ENCODE data around the gene AUNIP. TPM values are rescaled to one million over a fixed set of nuclear protein-coding genes. Genes with fewer than 3 reads are reported as not detected.

The AUNIP gene
- total RNA-seq, 6 donors from 2014 or later, result 0.43 to 1.1 (median 0.74) TPM; not detected in 3

- no peak for TF ChIP-seq POLR2AphosphoS5 (IDR thresholded peaks at IDR 0.05)
- no peak for TF ChIP-seq EP300 (IDR thresholded peaks at IDR 0.05)
- no peak for TF ChIP-seq CTCF (IDR thresholded peaks at IDR 0.05)
- TF ChIP-seq POLR2A (IDR thresholded peaks at IDR 0.05), result no peak
- 88 to 92% methylated on average over 3 to 13 of the region's 13 CpGs for WGBS, 2 donors
- Histone ChIP-seq H3K4me3 (no peak overlapping the region), H3K27ac (no peak overlapping the region), H3K27me3 (no peaks in the 10 kb centered on the region), H3K36me3 (peaks cover 7 to 89% (median 70%) of the 10 kb centered on the region in 4 donors), H3K4me1 (peaks cover 6 to 37% (median 16%) of the 10 kb centered on the region in 4 donors), H3K9me3 (no peaks in the 10 kb centered on the region)
- DNase-seq, result peak in 1 of 2 donors; percentile 47
- ATAC-seq (ENCODE audit: low FRiP score in 2 of 2), result no peak
These were observed 47.7 kb downstream of the AUNIP start for GRCh38 chr1:25811384-25812082.

GRCh38 chr1:25810341-25811299, 48.6 kb downstream of the AUNIP start:
- no peak overlapping the region for H3K4me3 ChIP-seq
- peaks cover 7 to 87% (median 63%) of the 10 kb centered on the region in 4 donors for H3K36me3 ChIP-seq
- H3K4me1 ChIP-seq, result peaks cover 13 to 46% (median 25%) of the 10 kb centered on the region in 4 donors
- DNase-seq, result peak; percentile 75 to 92
- no peaks in the 10 kb centered on the region for H3K27me3 ChIP-seq
- 36 to 80% methylated on average over 6 to 18 of the region's 21 CpGs for WGBS, 2 donors
- TF ChIP-seq CTCF (IDR thresholded peaks at IDR 0.05) (peak; percentile 91 to 95 (median 94)), POLR2AphosphoS5 (IDR thresholded peaks at IDR 0.05) (no peak), POLR2A (IDR thresholded peaks at IDR 0.05) (no peak), EP300 (IDR thresholded peaks at IDR 0.05) (no peak)
- H3K27ac ChIP-seq, result no peak overlapping the region
- ATAC-seq (ENCODE audit: low FRiP score in 2 of 2), result peak; percentile 63 to 80
- no peaks in the 10 kb centered on the region for H3K9me3 ChIP-seq

GRCh38 chr1:25809929-25810328, 49.3 kb downstream of the AUNIP start:
- Histone ChIP-seq H3K4me1 (peaks cover 20 to 53% (median 29%) of the 10 kb centered on the region in 4 donors), H3K27ac (no peak overlapping the region), H3K4me3 (no peak overlapping the region), H3K27me3 (no peaks in the 10 kb centered on the region), H3K9me3 (no peaks in the 10 kb centered on the region), H3K36me3 (peaks cover 7 to 87% (median 60%) of the 10 kb centered on the region in 4 donors)
- DNase-seq (no peak), ATAC-seq (ENCODE audit: low FRiP score in 2 of 2) (no peak)
- WGBS, 2 donors, result 76 to 100% methylated on average over 6 to 7 of the region's 7 CpGs
- TF ChIP-seq EP300 (IDR thresholded peaks at IDR 0.05) (no peak), POLR2A (IDR thresholded peaks at IDR 0.05) (no peak), POLR2AphosphoS5 (IDR thresholded peaks at IDR 0.05) (no peak), CTCF (IDR thresholded peaks at IDR 0.05) (no peak)

- H3K4me1 ChIP-seq, result peaks cover 25 to 58% (median 34%) of the 10 kb centered on the region in 4 donors
- no peak for ATAC-seq (ENCODE audit: low FRiP score in 2 of 2)
- WGBS, 2 donors, result 75 to 77% methylated on average over 13 to 18 of the region's 18 CpGs
- H3K9me3 ChIP-seq, result no peaks in the 10 kb centered on the region
- H3K27me3 ChIP-seq, result no peaks in the 10 kb centered on the region
- peaks cover 7 to 83% (median 56%) of the 10 kb centered on the region in 4 donors for H3K36me3 ChIP-seq
- DNase-seq, result peak in 1 of 2 donors; percentile 62
- H3K27ac ChIP-seq, result peak overlapping the region in 1 of 4 donors; percentile 7
- TF ChIP-seq POLR2A (IDR thresholded peaks at IDR 0.05) (no peak), POLR2AphosphoS5 (IDR thresholded peaks at IDR 0.05) (no peak), EP300 (IDR thresholded peaks at IDR 0.05) (no peak), CTCF (IDR thresholded peaks at IDR 0.05) (no peak)
- H3K4me3 ChIP-seq, result no peak overlapping the region
These were observed 49.9 kb downstream of the AUNIP start for GRCh38 chr1:25809283-25809926.

Data from upper lobe of left lung (tissue), 6 donors.